HG02885 (cell line): ENCODE measurements around the gene SERPINA10.

Experiments used
- ATAC-seq: cut with Tn5 transposase; IDR thresholded peaks from one replicate; pipeline ENCODE4 v1.9.1; 2021; ENCODE audit warnings: mild to moderate bottlenecking; ENCODE audit not compliant: unreplicated experiment, poor library complexity

The SERPINA10 gene

GRCh38 chr14:94292872-94293577, at the start of gene SERPINA10:
SERPINA10 (minus strand) TSS chr14:94293268; CDS start chr14:94290593, 2,675 bp downstream.
- no peak for ATAC-seq

GRCh38 chr14:94342334-94342934, 49.4 kb upstream of the SERPINA10 start:
- no peak for ATAC-seq

- no peak for ATAC-seq
These were observed 48.7 kb upstream of the SERPINA10 start for GRCh38 chr14:94341656-94342333.

GRCh38 chr14:94340533-94340932, 47.5 kb upstream of the SERPINA10 start:
- no peak for ATAC-seq

GRCh38 chr14:94338023-94338422, 45.0 kb upstream of the SERPINA10 start:
- no peak for ATAC-seq

GRCh38 chr14:94337274-94337673, 44.2 kb upstream of the SERPINA10 start:
- no peak for ATAC-seq

GRCh38 chr14:94334872-94335271, 41.8 kb upstream of the SERPINA10 start:
- no peak for ATAC-seq

GRCh38 chr14:94332587-94332986, 39.5 kb upstream of the SERPINA10 start:
- no peak for ATAC-seq

- no peak for ATAC-seq
These were observed 39.1 kb upstream of the SERPINA10 start for GRCh38 chr14:94332063-94332583.

GRCh38 chr14:94331462-94331861, 38.4 kb upstream of the SERPINA10 start:
- no peak for ATAC-seq

- ATAC-seq, result no peak
These were observed 37.8 kb upstream of the SERPINA10 start for GRCh38 chr14:94330857-94331256.

- ATAC-seq, result no peak
These were observed 37.4 kb upstream of the SERPINA10 start for GRCh38 chr14:94330432-94330831.

GRCh38 chr14:94329857-94330256, 36.8 kb upstream of the SERPINA10 start:
- ATAC-seq, result no peak

GRCh38 chr14:94328196-94328595, 35.1 kb upstream of the SERPINA10 start:
- no peak for ATAC-seq

- no peak for ATAC-seq
These were observed 29.8 kb upstream of the SERPINA10 start, which contains the start of gene SERPINA6 for GRCh38 chr14:94322648-94323570. SERPINA6 (minus strand) TSS chr14:94323336; CDS start chr14:94314648, 8,688 bp downstream.

GRCh38 chr14:94321421-94322271, 28.6 kb upstream of the SERPINA10 start:
- no peak for ATAC-seq

GRCh38 chr14:94320243-94320642, 27.2 kb upstream of the SERPINA10 start:
- no peak for ATAC-seq

- ATAC-seq, result no peak
These were observed 24.2 kb upstream of the SERPINA10 start for GRCh38 chr14:94317259-94317658.

GRCh38 chr14:94316692-94317091, 23.6 kb upstream of the SERPINA10 start:
- ATAC-seq, result no peak
